Measurements from ENCODE around the gene ENTPD3. TPM values are rescaled to one million over a fixed set of nuclear protein-coding genes. Genes with fewer than 3 reads are reported as not detected.

ENTPD3 gene
- total RNA-seq, 1 experiment from 2014 or later, result not detected

Other genes starting within 250 kb of the ENTPD3 start
- 13.0 and 19.3 TPM in 2 replicates for gene EIF1B, start 77.5 kb upstream of the ENTPD3 start, total RNA-seq (2014; rRNA removed; shearing (Covaris generic))
- 303 and 410 TPM in 2 replicates for gene RPL14, start 70.2 kb downstream of the ENTPD3 start, total RNA-seq (2014; rRNA removed; shearing (Covaris generic))
- gene ZNF619, start 89.9 kb downstream of the ENTPD3 start, total RNA-seq (2014; rRNA removed; shearing (Covaris generic)), result 2.7 and 4.7 TPM in 2 replicates
- 0.69 and 2.4 TPM in 2 replicates for gene ZNF620, start 118.9 kb downstream of the ENTPD3 start, total RNA-seq (2014; rRNA removed; shearing (Covaris generic))
- gene ZNF621, start 137.8 kb downstream of the ENTPD3 start, total RNA-seq (2014; rRNA removed; shearing (Covaris generic)), result 5.9 and 12.7 TPM in 2 replicates